H1 (cell line): Measurements from ENCODE around the gene IL21. TPM values are rescaled to one million over a fixed set of nuclear protein-coding genes. Genes with fewer than 3 reads are reported as not detected.

Source experiments
- CTCF ChIA-PET: fragments of 300-600 bp; sonication (Branson Sonifier 250); formaldehyde crosslinking; loops from one replicate; lab custom pipeline; 2021; ENCODE audit not compliant: partially characterized antibody; lab: Charles Lee
- POLR2A ChIA-PET: fragments of 300-600 bp; sonication (Branson Sonifier 250); formaldehyde crosslinking; loops from one replicate; lab custom pipeline; 2021; ENCODE audit warnings: inconsistent platforms; ENCODE audit not compliant: partially characterized antibody; lab: Charles Lee
- DNase-seq, 2 experiments: peaks; one replicate each; pipeline versions ENCODE4 v3.0.0 to v3.0.0-alpha.2; 2010 to 2022; ENCODE audit warnings: low spot score in 2 of 2, low read depth in 1 of 2, mixed read lengths in 1 of 2
- FAIRE-seq: peaks from 2 replicates; lab custom pipeline; 2011; peaks lifted over from hg19 to GRCh38; lab: Jason Lieb, UNC
- H2AFZ ChIP-seq: 2 replicates; pipeline ENCODE4 v1.8.1; 2012; ENCODE audit warnings: low read length, inconsistent platforms
- H2AK5ac ChIP-seq: 2 replicates; pipeline ENCODE4 v1.6.1; 2013; ENCODE audit warnings: low read depth, low read length
- H2BK120ac ChIP-seq: replicated peaks from 2 replicates; pipeline ENCODE3; 2013; ENCODE audit warnings: low read depth, low read length, inconsistent platforms
- H2BK12ac ChIP-seq: 2 replicates; pipeline ENCODE4 v1.6.1; 2013; ENCODE audit warnings: low read depth, low read length
- H2BK15ac ChIP-seq: 2 replicates; pipeline ENCODE4 v1.6.1; 2013; ENCODE audit warnings: low read length
- H2BK20ac ChIP-seq: 2 replicates; pipeline ENCODE4 v1.6.1; 2013; ENCODE audit warnings: low read length
- H2BK5ac ChIP-seq: 2 replicates; pipeline ENCODE4 v1.6.1; 2013; ENCODE audit warnings: low read depth, low read length
- H3K14ac ChIP-seq: 2 replicates; pipeline ENCODE4 v1.6.1; 2013; ENCODE audit warnings: inconsistent platforms; ENCODE audit not compliant: insufficient read length
- H3K18ac ChIP-seq: 2 replicates; pipeline ENCODE4 v1.6.1; 2013; ENCODE audit warnings: low read length; ENCODE audit errors: extremely low read depth
- H3K23ac ChIP-seq: 2 replicates; pipeline ENCODE4 v1.6.1; 2013; ENCODE audit warnings: inconsistent platforms; ENCODE audit not compliant: insufficient read length
- H3K23me2 ChIP-seq: 2 replicates; pipeline ENCODE4 v1.6.1; 2013; ENCODE audit warnings: low read depth, low read length
- H3K27ac ChIP-seq: 2 replicates; pipeline ENCODE4 v1.6.1; 2011; ENCODE audit warnings: low read depth, low read length, inconsistent platforms
- H3K27me3 ChIP-seq, 4 experiments: replicated peaks in 1 of 4; 1 replicate in 1 of 4; 2 replicates in 3 of 4; pipeline versions ENCODE4 v1.6.1 to v1.8.1; 2011 to 2013; ENCODE audit warnings: low read length in 3 of 4, mild to moderate bottlenecking in 3 of 4, inconsistent platforms in 2 of 4, mixed read lengths in 2 of 4, moderate library complexity in 1 of 4; ENCODE audit not compliant: control insufficient read depth in 3 of 4, insufficient read depth in 3 of 4; ENCODE audit errors: extremely low read depth in 1 of 4
- H3K36me3 ChIP-seq, 4 experiments: 2 replicates each; pipeline versions ENCODE4 v1.6.1 to v1.8.1; 2011 to 2013; ENCODE audit warnings: mild to moderate bottlenecking in 4 of 4, low read length in 3 of 4, moderate library complexity in 2 of 4, control low read depth in 1 of 4, inconsistent platforms in 1 of 4; ENCODE audit not compliant: insufficient read depth in 4 of 4, control insufficient read depth in 2 of 4
- H3K4ac ChIP-seq: replicated peaks from 2 replicates; pipeline ENCODE3; 2013; ENCODE audit warnings: low read length, low read depth, mixed read lengths, inconsistent platforms; ENCODE audit not compliant: insufficient read length
- H3K4me1 ChIP-seq, 4 experiments: replicated peaks in 1 of 4; 1 replicate in 1 of 4; 2 replicates in 3 of 4; pipeline versions ENCODE4 v1.6.1 to v1.8.1; 2011 to 2013; ENCODE audit warnings: low read length in 3 of 4, inconsistent platforms in 2 of 4, mixed read lengths in 1 of 4; ENCODE audit not compliant: insufficient read depth in 4 of 4, control insufficient read depth in 3 of 4
- H3K4me2 ChIP-seq, 2 experiments: 2 replicates each; pipeline versions ENCODE4 v1.6.1 to v1.8.1; 2011 to 2013; ENCODE audit warnings: low read depth in 2 of 2, low read length in 2 of 2, control low read depth in 1 of 2, inconsistent platforms in 1 of 2, mild to moderate bottlenecking in 1 of 2; ENCODE audit not compliant: insufficient read depth in 1 of 2
- H3K4me3 ChIP-seq, 4 experiments: fragments of 200-600, 300-600 bp in 1 of 4; sonication (generic), shearing (Covaris generic), sonication (Bioruptor Twin) in 1 of 4; 2 replicates each; pipeline versions ENCODE4 v1.5.1 to v1.8.1; 2011 to 2016; ENCODE audit warnings: low read length in 4 of 4, low read depth in 3 of 4, control low read depth in 2 of 4, inconsistent platforms in 2 of 4, mild to moderate bottlenecking in 2 of 4, mixed read lengths in 1 of 4, moderate library complexity in 1 of 4; ENCODE audit not compliant: insufficient read depth in 2 of 4; ENCODE audit errors: extremely low read depth in 1 of 4
- H3K56ac ChIP-seq: replicated peaks from 2 replicates; pipeline ENCODE3; 2013; ENCODE audit warnings: low read depth, mild to moderate bottlenecking, mixed read lengths, low read length, inconsistent platforms; ENCODE audit not compliant: insufficient read length
- H3K79me1 ChIP-seq: 2 replicates; pipeline ENCODE4 v1.6.1; 2013; ENCODE audit warnings: low read depth, low read length, control low read depth
- H3K79me2 ChIP-seq, 2 experiments: 2 replicates each; pipeline versions ENCODE4 v1.6.1 to v1.8.1; 2012 to 2013; ENCODE audit warnings: low read length in 2 of 2, mild to moderate bottlenecking in 2 of 2, inconsistent platforms in 1 of 2; ENCODE audit not compliant: insufficient read depth in 2 of 2, control insufficient read depth in 1 of 2
- H3K9ac ChIP-seq, 4 experiments: replicated peaks in 1 of 4; 1 replicate in 1 of 4; 2 replicates in 3 of 4; pipeline versions ENCODE4 v1.6.1 to v1.8.1; 2011 to 2013; ENCODE audit warnings: low read depth in 3 of 4, low read length in 3 of 4, control low read depth in 2 of 4, mild to moderate bottlenecking in 2 of 4, moderate library complexity in 2 of 4, inconsistent platforms in 1 of 4; ENCODE audit errors: extremely low read depth in 1 of 4
- H3K9me3 ChIP-seq, 2 experiments: 2 replicates each; pipeline versions ENCODE4 v1.6.1 to v1.8.1; 2012 to 2013; ENCODE audit warnings: mild to moderate bottlenecking in 2 of 2, moderate library complexity in 2 of 2, control low read depth in 1 of 2, inconsistent platforms in 1 of 2, low read depth in 1 of 2, low read length in 1 of 2, mixed read lengths in 1 of 2; ENCODE audit not compliant: insufficient read depth in 2 of 2
- H4K20me1 ChIP-seq, 2 experiments: replicated peaks in 1 of 2; 2 replicates each; pipeline versions ENCODE3 to v1.8.1; 2011 to 2013; ENCODE audit warnings: inconsistent platforms in 2 of 2, low read length in 2 of 2, mild to moderate bottlenecking in 1 of 2; ENCODE audit not compliant: insufficient read depth in 2 of 2, control insufficient read depth in 1 of 2
- H4K5ac ChIP-seq: 2 replicates; pipeline ENCODE4 v1.6.1; 2013; ENCODE audit warnings: low read length, low read depth, mixed read lengths, inconsistent platforms; ENCODE audit not compliant: insufficient read length
- H4K8ac ChIP-seq: 2 replicates; pipeline ENCODE4 v1.8.0; 2013; ENCODE audit warnings: mild to moderate bottlenecking, moderate library complexity, low read length, inconsistent platforms; ENCODE audit not compliant: insufficient read depth; ENCODE audit errors: extremely low read depth
- H4K91ac ChIP-seq: replicated peaks from 2 replicates; pipeline ENCODE3; 2013; ENCODE audit warnings: low read length, mixed read lengths, inconsistent platforms; ENCODE audit not compliant: insufficient read length
- BACH1 ChIP-seq: IDR thresholded peaks from 2 replicates; pipeline ENCODE4 v1.6.1; 2012; ENCODE audit warnings: low read length, improper control_type of control experiment
- EP300 ChIP-seq, 2 experiments: IDR thresholded peaks; 1 replicate in 1 of 2; 2 replicates in 1 of 2; pipeline ENCODE4 v1.6.1; 2011 to 2012; ENCODE audit warnings: low read depth in 2 of 2, low read length in 2 of 2, mild to moderate bottlenecking in 2 of 2, borderline replicate concordance in 1 of 2, inconsistent platforms in 1 of 2, moderate library complexity in 1 of 2
- JUN ChIP-seq: IDR thresholded peaks from 2 replicates; pipeline ENCODE4 v1.6.1; 2011; ENCODE audit warnings: low read depth, mild to moderate bottlenecking, improper control_type of control experiment, low read length
- MAFK ChIP-seq: IDR thresholded peaks from 2 replicates; pipeline ENCODE4 v1.6.1; 2012; ENCODE audit warnings: low read depth, mild to moderate bottlenecking, improper control_type of control experiment, low read length
- NRF1 ChIP-seq: IDR thresholded peaks from 2 replicates; pipeline ENCODE4 v1.6.1; 2011; ENCODE audit warnings: mild to moderate bottlenecking, low read depth, low read length, improper control_type of control experiment
- SIX5 ChIP-seq: IDR thresholded peaks from 2 replicates; pipeline ENCODE4 v1.6.1; 2011; ENCODE audit warnings: mild to moderate bottlenecking, low read depth, low read length
- TEAD4 ChIP-seq: IDR thresholded peaks from 2 replicates; pipeline ENCODE4 v1.6.1; 2012; ENCODE audit warnings: low read depth, low read length, inconsistent platforms, mixed read lengths
- WGBS, 2 experiments: shearing (Covaris generic) in 1 of 2; methylation state at CpG; one replicate each; pipeline versions ENCODE4 v1.1.6 to v1.1.7; 2013 to 2015; ENCODE audit warnings: low lambda C conversion rate in 2 of 2, mixed read lengths in 2 of 2, inconsistent platforms in 1 of 2, low coverage in 1 of 2, missing lambda C conversion rate in 1 of 2; ENCODE audit not compliant: insufficient replicate concordance in 2 of 2, insufficient coverage in 1 of 2, insufficient read length in 1 of 2; ENCODE audit errors: extremely low coverage in 1 of 2, missing lambda C conversion rate in 1 of 2; 5-methylcytosine and 5-hydroxymethylcytosine counted together
- polyA plus RNA-seq, 7 experiments: library from polyadenylated mRNA; depleted of rRNA in 3 of 7; stranded (reverse) in 5 of 7; unstranded in 2 of 7; fragments of >200 nt in 5 of 7; fragments of 200-250 nt in 2 of 7; gene quantifications; 1 replicate in 5 of 7; 2 replicates in 1 of 7; 4 replicates in 1 of 7; pipeline versions ENCODE4 v1.2.1 to v1.2.3, GENCODE V29; 2011 to 2013; ENCODE audit warnings: missing spikeins in 2 of 7, mixed read lengths in 2 of 7
- total RNA-seq: library from RNA; stranded (reverse); fragmentation: NEBNext Ultra II Directional; extraction: Animal tissue kit (Norgen Biotek cat#: 25700); gene quantifications from 2 replicates; pipeline ENCODE4 v1.2.1, GENCODE V29; 2021

Gene IL21
- total and polyA plus RNA-seq, 2 of the 8 experiments (the other 6 are each of a cell fraction or from before 2014, with no cell fraction given): not detected

DNA sequence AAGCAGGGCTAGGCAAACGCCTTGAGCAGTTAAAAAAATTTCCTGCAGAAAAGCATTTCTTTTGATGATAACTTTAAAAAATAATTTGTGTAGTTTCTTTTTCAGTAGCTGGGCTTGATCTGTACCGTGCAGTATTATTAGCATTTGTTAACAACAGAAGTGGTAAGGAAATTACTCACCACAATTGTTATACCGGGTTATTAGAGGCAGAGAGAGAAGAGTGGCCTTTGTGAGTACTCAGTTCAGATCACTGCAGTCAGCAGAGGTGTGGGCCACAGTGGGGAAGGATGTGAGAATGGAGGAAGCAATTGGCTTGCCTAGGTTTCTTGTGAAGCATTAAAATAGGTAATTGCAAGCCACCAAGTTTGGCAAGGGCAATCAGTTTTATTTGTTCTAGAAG lies 14.3 kb upstream of the IL21 start:
- H4K91ac ChIP-seq: no peak overlapping the region
- H2BK20ac ChIP-seq: no peak overlapping the region
- no peak overlapping the region for H2BK120ac ChIP-seq
- no peaks in the 10 kb centered on the region for H4K20me1 ChIP-seq
- no peak overlapping the region for H3K27ac ChIP-seq
- no peak for TF ChIP-seq NRF1
- TF ChIP-seq JUN: no peak
- TF ChIP-seq BACH1: no peak
- no peak for TF ChIP-seq MAFK
- TF ChIP-seq TEAD4: no peak
- no peak for TF ChIP-seq SIX5
- no peak for TF ChIP-seq EP300 (IDR thresholded peaks at IDR 0.05; ENCODE audit: borderline replicate concordance in 1 of 2, low read depth in 2 of 2, low read length in 2 of 2)
- no peak overlapping the region for H4K8ac ChIP-seq
- no peak for DNase-seq
- H3K9ac ChIP-seq: no peak overlapping the region
- no peaks in the 10 kb centered on the region for H3K23me2 ChIP-seq
- H2BK5ac ChIP-seq: no peak overlapping the region
- no peaks in the 10 kb centered on the region for H3K4me1 ChIP-seq
- FAIRE-seq: no peak
- H2BK12ac ChIP-seq: no peak overlapping the region
- H3K18ac ChIP-seq: no peak overlapping the region
- no peaks in the 10 kb centered on the region for H3K36me3 ChIP-seq
- no peak overlapping the region for H3K4ac ChIP-seq
- H3K9me3 ChIP-seq: no peaks in the 10 kb centered on the region
- H3K4me2 ChIP-seq: no peak overlapping the region
- H3K27me3 ChIP-seq: peaks cover 0 to 2% (median 0%) of the 10 kb centered on the region in 4 experiments; a peak in 1 of 7 replicates
- no peak overlapping the region for H2AFZ ChIP-seq
- no peak overlapping the region for H2AK5ac ChIP-seq
- no peak overlapping the region for H3K14ac ChIP-seq
- WGBS, 2 experiments: 85% methylated on average over 3 of the region's 3 CpGs; no CpG with 5 or more reads in 1 of the 2 experiments
- no peaks in the 10 kb centered on the region for H3K79me1 ChIP-seq
- no peak overlapping the region for H4K5ac ChIP-seq
- H3K79me2 ChIP-seq: no peaks in the 10 kb centered on the region
- no peak overlapping the region for H3K4me3 ChIP-seq
- no peak overlapping the region for H3K56ac ChIP-seq
- no peak overlapping the region for H2BK15ac ChIP-seq
- ChIA-PET CTCF (interaction anchor here (1.6 kb wide), 1 partner anchor 15 kb away, joined by 4 read pairs; no protein-coding TSS in a partner anchor), POLR2A (no interaction called here)
- H3K23ac ChIP-seq: no peak overlapping the region
